GM18508 (cell line): ENCODE measurements around the gene SLC12A1.

Experiments used
- ATAC-seq: cut with Tn5 transposase; IDR thresholded peaks from one replicate; pipeline ENCODE4 v1.9.1; 2021; ENCODE audit warnings: moderate number of reproducible peaks; ENCODE audit not compliant: insufficient read depth, unreplicated experiment

SLC12A1 gene

DNA sequence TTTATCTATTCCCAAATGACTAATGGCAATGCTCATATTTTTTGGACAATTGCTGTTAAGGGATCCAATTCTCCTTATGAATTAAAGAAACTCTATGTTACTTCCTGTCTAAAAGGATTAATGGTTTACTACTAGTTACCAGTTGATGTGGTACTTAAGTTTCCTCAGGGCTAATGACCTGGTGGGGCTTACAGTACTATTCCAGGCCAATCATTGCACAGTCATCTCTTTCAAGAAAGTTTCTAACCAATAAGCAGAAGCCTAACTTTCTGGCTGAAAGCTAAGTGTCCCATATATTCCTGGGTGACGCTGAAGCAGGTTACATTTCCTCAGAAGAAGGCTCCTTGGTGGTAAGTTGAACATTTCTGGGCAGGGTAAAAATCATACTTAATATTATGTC is at the start of gene SLC12A1:
Gene SLC12A1 (plus strand): TSS at position 322 of the 400 bp plus-strand sequence. CDS start 1,418 bp downstream, outside the sequence.
- ATAC-seq: no peak

DNA sequence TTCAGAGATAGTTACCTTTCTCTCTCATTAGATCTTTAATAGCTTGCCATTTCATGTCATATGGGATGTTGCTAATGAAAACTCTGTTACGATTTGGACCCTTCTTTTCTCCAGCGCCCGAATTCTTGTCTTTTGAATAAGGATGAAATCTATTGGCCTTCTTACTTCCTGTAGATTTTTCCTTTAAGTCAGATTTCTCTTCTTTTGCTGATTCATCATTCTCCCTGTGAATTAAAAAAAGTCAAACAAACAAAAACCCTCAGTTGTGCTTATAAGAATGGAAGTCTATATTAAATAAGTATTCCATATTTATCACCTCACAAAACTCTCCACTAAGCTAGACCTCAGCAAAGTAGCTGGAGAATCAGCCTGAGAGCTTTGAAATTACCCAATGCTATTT is 37.5 kb upstream of the SLC12A1 start:
- ATAC-seq: no peak

DNA sequence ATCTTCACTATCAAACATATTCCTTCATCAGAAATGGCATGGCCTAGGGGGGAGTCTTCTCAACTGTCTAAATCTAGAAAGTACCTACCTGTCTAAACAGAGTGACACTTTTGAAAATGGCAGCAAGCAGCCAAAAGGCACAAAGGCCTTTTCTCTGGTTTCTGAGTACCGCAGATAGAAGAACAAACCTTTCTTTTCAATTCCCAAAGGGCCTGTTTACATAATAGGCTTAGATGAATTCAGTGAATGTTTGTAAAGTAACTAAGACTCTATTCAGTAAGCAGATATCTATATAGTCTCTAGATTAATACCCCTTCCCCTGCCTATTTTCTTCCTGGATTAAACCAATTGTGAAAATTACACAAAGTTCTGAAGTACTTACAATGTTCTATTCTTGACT is 35.1 kb upstream of the SLC12A1 start:
- ATAC-seq: no peak

- peak; percentile 39 for ATAC-seq
Observed at GRCh38 chr15:48175126-48175525, 31.0 kb upstream of the SLC12A1 start.

GRCh38 chr15:48176112-48176511 is 30.0 kb upstream of the SLC12A1 start:
- no peak for ATAC-seq

DNA sequence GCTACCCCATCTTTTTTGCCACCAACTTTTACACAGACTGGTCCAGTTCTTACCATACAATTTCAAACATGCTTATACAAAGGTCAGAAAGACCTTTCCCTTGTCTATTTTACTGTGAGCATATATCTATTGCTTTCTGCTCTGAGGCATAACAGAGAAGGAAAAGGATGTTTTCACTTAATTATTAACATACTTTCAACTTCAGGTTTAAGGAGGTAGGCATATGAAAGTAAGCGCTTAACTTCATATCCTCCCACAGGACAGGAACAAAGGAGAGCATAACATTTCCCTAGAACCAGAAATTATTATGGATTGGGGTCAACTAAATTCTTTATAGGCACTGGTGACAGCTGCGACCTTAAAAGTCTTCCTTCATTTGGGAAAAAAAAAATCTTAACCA is 29.1 kb upstream of the SLC12A1 start:
- ATAC-seq: no peak

DNA sequence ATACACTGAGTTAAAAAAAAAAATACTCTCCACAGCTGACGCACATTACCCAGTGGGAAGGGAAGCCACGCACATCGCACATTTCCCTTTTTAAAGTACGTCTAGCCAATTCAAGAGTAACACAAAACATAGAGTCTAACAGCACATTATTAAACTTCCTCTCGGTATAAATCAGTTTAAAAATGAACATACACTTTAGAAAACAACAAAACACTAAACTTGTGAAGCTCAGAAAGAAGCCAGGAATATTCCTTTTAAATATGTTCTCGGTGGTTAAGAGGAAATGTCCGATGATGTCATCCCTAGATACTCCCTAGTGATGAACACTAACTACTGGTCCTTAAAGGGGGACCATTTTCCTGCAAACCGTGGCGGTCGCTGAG is 28.7 kb upstream of the SLC12A1 start:
- peak; percentile 43 for ATAC-seq

GRCh38 chr15:48177766-48178647 is 28.1 kb upstream of the SLC12A1 start, which contains the start of gene MYEF2:
Gene MYEF2 (minus strand): TSS chr15:48178295. CDS start chr15:48178237, 58 bp downstream.
- ATAC-seq: peak; percentile 37

DNA sequence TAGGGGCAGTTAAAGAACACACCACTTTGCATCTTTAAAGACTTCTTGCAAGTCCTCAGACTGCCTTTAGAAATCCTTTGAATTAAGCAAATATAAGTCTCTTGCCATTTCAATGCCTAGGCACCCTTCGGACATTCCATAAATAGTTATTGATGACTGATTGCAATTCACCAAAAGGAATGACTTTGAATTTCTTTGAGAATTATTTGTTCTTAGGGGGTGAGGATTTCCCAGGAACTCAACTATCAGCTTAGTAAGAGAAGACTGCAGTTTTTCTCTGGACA is 27.5 kb upstream of the SLC12A1 start:
- no peak for ATAC-seq

DNA sequence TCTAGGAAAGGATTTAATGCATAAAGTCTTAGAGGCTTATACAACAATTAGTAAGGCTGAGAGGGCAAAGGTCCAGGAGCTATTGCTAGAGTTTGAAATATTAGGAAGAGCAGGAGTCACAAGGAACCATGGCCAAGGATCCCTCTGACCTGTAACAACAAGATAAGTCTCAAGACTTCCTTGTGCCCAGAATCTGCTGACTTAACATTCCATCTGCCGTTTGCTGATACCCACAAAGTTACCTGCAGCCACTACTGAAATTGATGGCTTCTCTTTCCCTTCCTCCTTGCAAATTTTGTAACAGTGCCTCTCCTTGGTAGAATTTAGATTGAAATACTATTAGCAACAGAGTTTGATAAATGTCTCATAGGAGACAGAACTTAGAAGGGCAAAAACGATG is 23.4 kb upstream of the SLC12A1 start:
- ATAC-seq: no peak

GRCh38 chr15:48185529-48185928 is 20.6 kb upstream of the SLC12A1 start:
- ATAC-seq: no peak

- no peak for ATAC-seq
Observed at GRCh38 chr15:48186271-48186670, 19.8 kb upstream of the SLC12A1 start.

GRCh38 chr15:48190932-48191573 is 15.0 kb upstream of the SLC12A1 start:
- no peak for ATAC-seq

GRCh38 chr15:48191574-48192225 is 14.4 kb upstream of the SLC12A1 start, which contains the start of gene CTXN2:
Gene CTXN2 (plus strand): TSS chr15:48191665. CDS start chr15:48201301, 9,636 bp downstream.
- no peak for ATAC-seq

GRCh38 chr15:48202068-48202467 is 4.0 kb upstream of the SLC12A1 start:
- ATAC-seq: no peak

DNA sequence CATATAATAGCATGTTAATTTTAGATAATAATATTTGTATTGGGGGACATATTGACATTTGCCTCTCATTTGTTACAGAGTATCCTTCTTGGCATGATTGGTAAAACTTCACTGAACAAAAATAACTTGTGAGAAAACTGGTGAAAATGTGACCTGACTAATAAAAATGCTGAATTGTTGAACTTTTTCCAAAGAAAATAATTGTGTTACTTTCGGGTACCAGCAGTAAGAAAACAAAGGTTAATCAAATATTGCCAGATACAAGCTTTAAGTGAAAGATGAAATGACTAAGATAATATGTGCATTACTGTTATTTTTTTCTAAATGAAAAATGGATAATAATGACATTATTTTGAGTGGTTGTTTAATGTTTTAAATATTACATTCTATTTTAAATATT is 15.2 kb downstream of the SLC12A1 start:
- no peak for ATAC-seq

GRCh38 chr15:48221885-48222284 is 15.8 kb downstream of the SLC12A1 start:
- ATAC-seq: no peak

DNA sequence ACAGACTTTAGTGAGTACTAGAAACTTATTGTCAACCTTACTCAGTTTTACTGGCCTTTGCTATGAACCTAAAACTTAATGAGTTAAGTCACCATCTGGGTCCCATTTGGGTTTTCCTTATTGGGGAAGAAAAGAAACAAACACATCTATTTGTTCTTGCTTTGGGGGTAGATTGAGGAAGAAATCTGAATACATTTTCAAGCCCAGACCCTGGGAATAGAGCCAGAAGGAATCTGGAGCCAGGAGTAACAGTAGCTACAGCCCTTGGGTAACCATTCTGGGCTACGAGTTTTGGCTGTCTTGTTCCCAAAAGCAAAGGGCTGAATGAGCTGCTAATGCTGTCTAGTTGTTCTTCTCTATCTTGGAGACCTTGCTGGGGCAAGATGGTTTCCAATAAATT is 16.5 kb downstream of the SLC12A1 start:
- no peak for ATAC-seq

- no peak for ATAC-seq
Observed at GRCh38 chr15:48225771-48226170, 19.7 kb downstream of the SLC12A1 start.

DNA sequence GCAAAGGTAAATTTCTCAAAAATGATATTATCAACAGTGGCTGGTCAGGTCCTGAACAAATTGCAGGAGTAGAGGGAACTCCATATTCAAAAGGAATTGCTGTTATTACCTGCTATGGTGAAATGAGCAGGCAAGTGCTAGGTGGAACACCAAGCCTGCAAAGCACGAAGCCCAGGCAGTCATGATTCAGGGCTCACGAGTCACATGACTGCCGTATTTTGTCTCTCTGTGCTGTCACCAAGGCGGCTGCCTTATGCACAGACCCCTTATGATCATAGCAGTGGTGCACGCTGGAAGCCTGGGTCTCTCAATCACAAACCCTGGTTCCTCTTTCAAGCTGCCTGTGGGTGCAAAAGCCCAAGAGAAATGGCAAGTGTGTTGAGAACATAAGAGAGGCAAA is 24.4 kb downstream of the SLC12A1 start:
- no peak for ATAC-seq

- ATAC-seq: no peak
Observed at GRCh38 chr15:48233246-48233645, 27.1 kb downstream of the SLC12A1 start.
